HG02852 (cell line): ENCODE measurements around the gene GANAB.
"Not testable (repeated sequence)": the region's sequence is repeated elsewhere in the genome, so short reads cannot be mapped to it uniquely, and the experiment has no call there.

Experiments used
- ATAC-seq: cut with Tn5 transposase; IDR thresholded peaks from one replicate; pipeline ENCODE4 v1.9.1; 2021; ENCODE audit warnings: mild to moderate bottlenecking, moderate library complexity; ENCODE audit not compliant: unreplicated experiment

Gene GANAB

GRCh38 chr11:62669420-62670161, 23.2 kb upstream of the GANAB start:
- ATAC-seq, result no peak

DNA sequence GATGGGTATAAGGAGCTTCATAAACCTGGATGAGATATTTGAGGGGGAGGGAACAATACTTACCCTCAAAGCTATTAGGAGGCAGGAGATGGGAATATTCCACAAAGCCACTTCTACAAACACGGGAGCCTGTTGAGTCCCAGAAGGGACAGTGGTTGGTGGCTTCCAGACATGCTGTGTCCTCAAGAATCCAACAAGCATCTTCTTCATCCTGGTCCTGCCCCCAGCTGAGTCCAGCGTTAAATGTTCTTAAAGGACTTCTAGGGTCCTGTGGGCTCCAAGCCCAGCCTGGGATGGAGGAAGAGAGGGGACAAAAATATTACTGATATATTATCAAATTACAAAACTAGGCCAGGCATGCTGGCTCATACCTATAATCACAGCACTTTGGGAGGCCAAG, 21.0 kb upstream of the GANAB start:
- no peak for ATAC-seq

GRCh38 chr11:62666259-62666926, 20.0 kb upstream of the GANAB start:
- no peak for ATAC-seq

GRCh38 chr11:62665599-62666258, 19.3 kb upstream of the GANAB start:
- ATAC-seq, result peak; percentile 11

- ATAC-seq, result peak; percentile 85
These were observed 18.7 kb upstream of the GANAB start, which contains the start of the genes C11orf98 and CSKMT for GRCh38 chr11:62665075-62665598. TSS of gene C11orf98 (minus strand) at chr11:62665210. CDS start at chr11:62665169, 41 bp downstream. TSS of gene CSKMT (plus strand) at chr11:62665312. CDS start at chr11:62665880, 568 bp downstream.

DNA sequence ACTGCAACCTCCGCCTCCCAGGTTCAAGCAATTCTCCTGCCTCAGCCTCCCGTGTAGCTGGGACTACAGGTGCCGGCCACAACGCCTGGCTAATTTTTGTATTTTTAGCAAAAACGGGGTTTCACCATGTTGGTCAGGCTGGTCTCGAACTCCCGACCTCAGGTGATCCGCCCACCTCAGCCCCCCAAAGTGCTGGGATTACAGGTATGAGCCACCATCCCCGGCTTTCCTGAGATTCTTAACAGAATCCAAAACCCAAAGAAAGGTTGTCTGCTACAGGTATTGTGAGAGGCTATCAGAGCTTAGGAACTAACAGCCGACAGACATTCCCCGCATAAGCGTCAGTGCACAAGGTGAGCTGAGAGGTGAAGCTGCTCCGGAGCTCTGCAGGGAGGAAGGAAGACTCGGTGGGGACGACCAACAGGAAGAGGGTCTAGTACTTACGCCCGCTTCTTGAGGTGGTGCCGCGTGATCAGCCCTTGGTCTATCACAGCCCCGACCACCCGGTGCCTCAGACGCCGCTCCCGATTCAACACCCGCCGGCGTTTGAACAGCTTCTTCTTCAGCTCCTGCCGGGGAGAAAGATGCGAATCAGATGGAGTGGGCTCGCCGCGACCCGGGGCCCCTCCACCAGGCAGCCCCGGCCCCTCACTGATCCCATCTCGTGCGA, 18.1 kb upstream of the GANAB start:
- peak; percentile 29 for ATAC-seq

DNA sequence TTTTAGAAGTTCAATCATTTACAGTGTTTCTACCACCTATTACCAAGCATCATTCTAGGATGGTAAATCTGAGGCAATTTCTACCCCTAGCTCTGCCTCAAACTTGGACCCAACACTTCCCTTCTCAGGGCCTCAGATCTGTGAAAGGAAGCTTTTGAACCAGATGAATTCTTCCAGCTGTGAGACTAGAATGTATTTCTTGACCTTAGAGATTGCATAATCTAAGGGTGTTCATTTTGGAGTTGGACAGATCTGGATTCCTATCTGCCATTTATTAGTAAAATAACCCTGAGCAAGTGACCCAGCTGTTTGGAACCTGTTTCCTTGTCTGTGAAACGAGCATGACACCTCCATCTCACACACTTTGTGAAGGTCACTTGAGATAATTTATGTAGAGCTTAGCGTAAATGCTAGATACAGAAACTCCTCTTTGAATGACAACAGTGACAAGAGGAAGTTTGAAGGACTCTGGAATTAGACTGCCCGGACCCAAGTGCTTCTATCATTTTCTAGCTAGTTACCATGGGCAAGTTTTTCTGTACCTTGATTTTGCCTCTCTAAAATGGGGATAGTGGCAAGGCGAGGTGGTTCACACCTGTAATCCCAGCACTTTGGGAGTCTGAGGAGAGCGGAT, 10.5 kb upstream of the GANAB start:
- no peak for ATAC-seq

DNA sequence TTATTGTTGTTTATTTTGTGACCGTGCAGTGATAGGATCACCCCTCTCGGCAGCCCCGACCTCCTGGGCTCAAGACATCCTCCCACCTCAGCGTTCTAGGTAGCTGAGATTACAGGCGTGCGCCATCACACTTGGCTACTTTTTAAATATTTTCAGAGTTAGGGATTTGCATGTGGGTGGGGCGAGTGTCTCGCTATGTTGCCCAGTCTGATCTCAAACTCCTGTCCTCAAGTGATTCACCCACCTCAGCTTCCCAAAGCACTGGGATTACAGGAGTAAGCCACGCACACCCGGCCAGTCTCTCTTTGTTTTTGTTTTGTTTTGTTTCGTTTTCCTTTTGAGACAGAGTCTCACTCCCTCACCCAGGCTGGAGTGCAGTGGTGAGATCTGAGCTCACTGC, 7.9 kb upstream of the GANAB start:
- ATAC-seq, result no peak

GRCh38 chr11:62652161-62653006, 6.0 kb upstream of the GANAB start:
- no peak for ATAC-seq

DNA sequence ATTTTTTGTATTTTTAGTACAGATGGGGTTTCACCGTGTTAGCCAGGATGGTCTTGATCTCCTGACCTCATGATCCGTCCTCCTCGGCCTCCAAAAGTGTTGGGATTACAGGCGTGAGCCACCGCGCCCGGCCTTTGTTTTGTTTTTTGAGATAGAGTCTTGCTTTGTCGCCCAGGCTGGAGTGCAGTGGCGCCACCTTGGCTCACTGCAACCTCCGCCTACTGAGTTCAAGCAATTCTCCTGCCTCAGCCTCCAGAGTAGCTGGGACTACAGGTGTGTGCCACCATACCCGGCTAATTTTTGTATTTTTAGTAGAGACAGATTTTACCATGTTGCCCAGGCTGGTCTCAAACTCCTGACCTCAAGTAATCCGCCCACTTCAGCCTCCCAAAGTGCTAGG, 3.9 kb upstream of the GANAB start:
- ATAC-seq, result not testable (repeated sequence)

GRCh38 chr11:62649486-62649885, 3.1 kb upstream of the GANAB start:
- ATAC-seq, result no peak

GRCh38 chr11:62648967-62649364, 2.6 kb upstream of the GANAB start:
- ATAC-seq, result no peak

DNA sequence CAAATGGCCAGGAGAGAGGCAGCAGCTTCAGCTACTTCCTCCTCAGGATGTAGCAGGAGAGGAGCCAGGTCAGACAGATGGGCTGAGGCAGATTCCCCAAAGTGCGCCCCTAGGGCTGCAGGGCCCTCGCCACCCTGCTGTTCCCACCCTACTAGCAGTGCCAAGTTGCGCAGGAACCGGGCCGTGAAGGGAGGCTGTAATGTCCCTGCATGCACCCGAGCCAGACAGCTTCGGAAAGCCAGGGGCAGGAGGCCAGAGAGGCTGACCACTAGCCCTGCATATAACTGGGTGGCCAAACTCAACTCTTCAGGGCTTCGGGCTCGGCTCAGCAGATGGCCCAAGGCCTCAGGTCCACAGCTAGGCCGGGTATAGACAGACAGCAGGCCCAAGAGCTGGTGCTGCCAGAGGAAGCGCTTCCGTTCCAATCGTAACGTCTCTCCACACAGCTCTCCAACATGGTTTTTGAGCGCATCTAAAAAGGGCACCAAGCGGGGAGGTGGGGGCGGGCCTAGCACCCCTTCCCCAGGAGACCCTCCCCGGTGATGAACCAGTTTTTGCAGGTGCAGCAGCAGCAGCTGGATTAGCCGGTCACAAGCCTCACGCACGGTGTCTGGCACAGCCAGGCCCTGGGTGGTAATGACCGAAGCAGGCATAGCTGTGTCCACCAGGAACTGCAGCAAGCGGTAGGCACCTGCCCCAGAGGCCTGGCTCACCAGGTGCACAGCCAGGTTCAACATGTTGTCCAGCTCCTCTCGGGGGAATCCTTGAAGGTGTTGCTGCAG, 2.0 kb upstream of the GANAB start:
- no peak for ATAC-seq

- ATAC-seq, result no peak
These were observed 1.2 kb upstream of the GANAB start for GRCh38 chr11:62647609-62648005.

DNA sequence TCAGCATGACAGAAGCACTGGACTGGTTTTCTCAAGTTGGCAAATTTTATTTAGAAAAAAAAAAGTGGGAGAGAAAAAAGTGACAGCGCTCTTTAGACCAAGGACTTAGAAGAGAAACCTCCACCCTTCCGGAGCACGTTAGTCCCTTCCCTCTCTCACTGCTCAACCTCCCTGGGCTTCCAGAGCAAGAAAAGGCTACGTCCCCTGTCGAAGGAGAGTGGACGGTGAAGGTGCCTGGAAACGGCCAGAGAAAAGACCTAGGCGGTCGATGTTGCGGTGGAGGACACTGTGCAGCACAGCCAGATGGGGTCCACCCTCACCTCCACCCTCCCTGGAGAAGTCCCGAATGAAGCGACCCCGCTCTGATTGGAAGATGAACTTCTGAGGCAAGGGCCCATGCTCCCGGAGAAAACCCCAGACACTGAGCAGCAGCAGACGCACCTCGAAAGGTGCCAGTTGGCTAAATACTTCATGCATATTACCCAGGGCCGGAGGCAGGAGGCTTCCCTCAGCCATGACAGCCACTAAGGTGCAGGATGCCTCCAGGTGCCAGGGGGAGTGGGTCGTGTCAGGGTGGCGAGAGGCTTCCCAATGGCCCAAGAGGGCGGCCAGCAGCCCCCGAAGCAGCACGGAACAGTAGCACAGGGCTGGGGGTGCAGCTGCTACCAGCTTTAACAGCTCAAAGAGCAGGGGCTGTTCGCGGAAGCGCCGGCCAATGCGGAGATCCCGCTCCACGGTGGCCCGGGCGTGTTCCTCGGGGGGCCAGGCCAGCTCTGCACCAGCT, 604 bp upstream of the GANAB start:
- ATAC-seq, result no peak

- no peak for ATAC-seq
These were observed 805 bp downstream of the GANAB start for GRCh38 chr11:62645671-62645945.

GRCh38 chr11:62644220-62644619, 2.2 kb downstream of the GANAB start:
- ATAC-seq, result no peak

GRCh38 chr11:62632492-62632891, 13.9 kb downstream of the GANAB start:
- ATAC-seq, result no peak
